Measurements from ENCODE around the gene FAM199X.
"Not testable (repeated sequence)": the region's sequence is repeated elsewhere in the genome, so short reads cannot be mapped to it uniquely, and the experiment has no call there.

Gene FAM199X

DNA sequence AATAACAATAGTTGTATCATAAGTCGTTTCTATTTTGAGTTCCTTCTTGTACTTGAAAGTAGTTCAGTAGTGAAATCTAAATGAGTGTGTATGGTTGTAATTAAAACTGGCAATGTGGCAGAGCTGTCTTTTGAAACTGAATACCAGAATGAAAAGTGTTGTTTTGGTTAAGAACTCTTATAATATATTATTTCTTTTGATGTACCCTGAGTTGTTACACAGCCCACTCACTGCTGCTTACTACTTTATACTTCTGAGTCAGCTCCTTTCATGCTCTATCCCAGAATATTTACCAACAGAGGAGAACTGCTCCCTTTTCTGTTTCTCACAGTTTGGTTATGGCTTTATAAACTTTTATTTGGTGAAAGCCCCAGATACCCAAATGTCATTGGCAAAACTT lies 28.8 kb downstream of the FAM199X start:
- H3K27me3 ChIP-seq (ENCODE audit: control insufficient read depth, insufficient read depth, low read length): no peaks in the 10 kb centered on the region
- H3K27ac ChIP-seq (ENCODE audit: low read length): no peak overlapping the region
- H3K4me3 ChIP-seq (ENCODE audit: low read length): no peak overlapping the region
- H3K4me1 ChIP-seq (ENCODE audit: control insufficient read depth, low read depth, low read length): no peaks in the 10 kb centered on the region
- peaks cover 14% of the 10 kb centered on the region for H3K36me3 ChIP-seq (ENCODE audit: control insufficient read depth, low read depth, low read length)
- H3K9ac ChIP-seq (ENCODE audit: low read length): no peak overlapping the region
- no peaks in the 10 kb centered on the region for H3K9me3 ChIP-seq (ENCODE audit: control insufficient read depth, low read depth, low read length)

DNA sequence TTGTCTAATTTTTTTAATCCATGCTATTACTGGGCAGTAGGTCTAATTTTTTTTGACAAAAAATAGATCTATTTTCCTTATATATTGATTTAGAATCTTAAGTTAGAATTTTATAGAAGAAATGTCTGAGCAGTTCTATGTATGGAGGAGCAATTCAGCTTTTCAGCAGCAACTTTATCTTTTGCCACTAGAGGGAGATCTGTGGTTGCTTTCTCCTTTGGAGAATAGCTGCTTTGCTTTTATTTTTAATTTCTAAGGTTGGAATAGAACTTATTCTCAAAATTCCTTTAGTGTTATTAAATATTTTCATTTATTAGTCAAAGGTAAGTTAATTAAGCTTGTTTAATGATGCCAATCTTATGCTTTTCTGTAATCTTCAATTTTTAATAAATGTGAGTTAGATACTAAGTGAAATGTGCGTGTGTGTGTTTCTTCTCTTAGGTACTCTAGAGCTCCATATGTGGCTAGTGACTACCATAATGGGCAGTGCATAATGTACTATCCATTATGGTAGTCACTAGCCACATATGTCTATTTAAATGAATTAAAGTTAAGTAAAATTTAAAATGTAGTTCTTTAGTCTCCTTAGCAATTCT lies 29.3 kb downstream of the FAM199X start:
- Histone ChIP-seq H3K9me3 (ENCODE audit: control insufficient read depth, low read depth, low read length) (no peaks in the 10 kb centered on the region), H3K27ac (ENCODE audit: low read length) (no peak overlapping the region), H3K4me1 (ENCODE audit: control insufficient read depth, low read depth, low read length) (no peaks in the 10 kb centered on the region), H3K9ac (ENCODE audit: low read length) (no peak overlapping the region), H3K27me3 (ENCODE audit: control insufficient read depth, insufficient read depth, low read length) (no peaks in the 10 kb centered on the region), H3K36me3 (ENCODE audit: control insufficient read depth, low read depth, low read length) (peaks cover 12% of the 10 kb centered on the region), H3K4me3 (ENCODE audit: low read length) (no peak overlapping the region)

DNA sequence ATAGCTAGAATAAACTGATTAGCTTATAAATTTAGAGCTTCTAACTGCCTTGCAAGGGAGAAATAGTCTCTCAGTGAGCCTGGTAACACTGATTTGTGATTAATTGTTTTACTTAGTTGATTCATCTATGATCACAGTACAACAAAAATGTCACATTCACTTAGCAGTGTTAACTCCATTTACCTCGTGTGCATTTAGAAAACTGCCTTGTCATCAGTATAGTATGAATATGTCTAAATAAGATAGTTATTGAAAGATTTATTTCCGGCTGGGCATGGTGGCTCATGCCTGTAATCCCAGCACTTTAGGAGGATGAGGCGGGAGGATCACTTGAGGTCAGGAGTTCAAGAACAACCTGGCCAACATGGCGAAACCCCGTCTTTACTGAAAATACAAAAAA lies 39.3 kb downstream of the FAM199X start:
- H3K4me3 ChIP-seq (ENCODE audit: low read length): no peak overlapping the region

DNA sequence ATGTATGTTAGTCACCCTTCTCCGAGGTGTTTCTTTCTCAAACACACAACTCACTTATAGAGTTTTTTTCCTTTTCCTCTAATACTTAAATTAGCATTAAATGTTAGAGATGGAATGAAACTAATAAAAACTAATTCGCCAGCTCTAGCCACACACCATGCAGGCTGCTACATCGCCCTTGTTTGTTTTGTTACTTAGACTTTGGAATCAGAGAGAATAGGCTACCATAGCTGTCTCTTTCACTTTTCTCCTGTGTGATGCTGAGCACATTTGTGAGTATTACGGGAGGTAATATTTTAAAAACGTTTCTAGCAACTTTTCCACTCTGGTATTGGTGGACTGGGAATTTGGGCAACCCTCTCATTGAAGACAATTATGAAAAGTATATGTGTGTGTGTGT lies 44.9 kb downstream of the FAM199X start:
- Histone ChIP-seq H3K27ac (ENCODE audit: low read length) (no peak overlapping the region), H3K27me3 (ENCODE audit: control insufficient read depth, insufficient read depth, low read length) (no peaks in the 10 kb centered on the region), H3K9me3 (ENCODE audit: control insufficient read depth, low read depth, low read length) (no peaks in the 10 kb centered on the region), H3K4me3 (ENCODE audit: low read length) (no peak overlapping the region), H3K9ac (ENCODE audit: low read length) (no peak overlapping the region), H3K36me3 (ENCODE audit: control insufficient read depth, low read depth, low read length) (no peaks in the 10 kb centered on the region), H3K4me1 (ENCODE audit: control insufficient read depth, low read depth, low read length) (no peaks in the 10 kb centered on the region)

More for the DNA sequence above, 39.3 kb downstream of the FAM199X start:
- no peaks in the 10 kb centered on the region for H3K36me3 ChIP-seq (ENCODE audit: control insufficient read depth, low read depth, low read length)
- H3K9me3 ChIP-seq (ENCODE audit: control insufficient read depth, low read depth, low read length): no peaks in the 10 kb centered on the region
- H3K4me1 ChIP-seq (ENCODE audit: control insufficient read depth, low read depth, low read length): no peaks in the 10 kb centered on the region
- no peak overlapping the region for H3K27ac ChIP-seq (ENCODE audit: low read length)
- no peak overlapping the region for H3K9ac ChIP-seq (ENCODE audit: low read length)
- H3K27me3 ChIP-seq (ENCODE audit: control insufficient read depth, insufficient read depth, low read length): no peaks in the 10 kb centered on the region

DNA sequence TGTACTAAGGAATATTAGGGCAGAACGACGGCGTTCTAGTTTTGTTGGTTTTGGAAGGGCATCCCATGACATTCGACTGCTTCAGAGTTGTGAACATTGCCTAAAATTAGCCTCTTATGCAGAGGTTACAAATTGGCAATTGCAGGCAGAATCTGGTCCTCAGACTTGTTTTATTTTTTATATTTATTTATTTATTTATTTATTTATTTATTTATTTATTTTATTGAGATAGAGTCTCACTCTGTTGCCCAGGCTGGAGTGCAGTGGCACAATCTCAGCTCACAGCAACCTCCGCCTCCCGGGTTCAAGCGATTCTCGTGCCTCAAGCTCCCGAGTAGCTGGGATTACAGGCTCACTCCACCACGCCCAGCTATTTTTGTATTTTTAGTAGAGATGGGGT lies 63.8 kb downstream of the FAM199X start:
- not testable (repeated sequence) for H3K9me3 ChIP-seq (ENCODE audit: control insufficient read depth, low read depth, low read length); H3K9ac ChIP-seq (ENCODE audit: low read length); H3K27me3 ChIP-seq (ENCODE audit: control insufficient read depth, insufficient read depth, low read length); H3K4me3 ChIP-seq (ENCODE audit: low read length); H3K27ac ChIP-seq (ENCODE audit: low read length); H3K36me3 ChIP-seq (ENCODE audit: control insufficient read depth, low read depth, low read length); H3K4me1 ChIP-seq (ENCODE audit: control insufficient read depth, low read depth, low read length)

All from iPS-18a (cell line).